WTC11 (cell line): ENCODE data around the gene GSDME. TPM values are rescaled to one million over a fixed set of nuclear protein-coding genes. Genes with fewer than 3 reads are reported as not detected.

Experiments
- ATAC-seq: fragments of 200-7000 bp; cut with Tn5 transposase; 2 replicates; pipeline ENCODE4 v1.10.0; 2021; ENCODE audit warnings: mild to moderate bottlenecking, moderate library complexity
- CTCF ChIA-PET: fragments of 300-600 bp; sonication (Branson Sonifier 250); formaldehyde crosslinking; loops from one replicate; lab custom pipeline; 2021; ENCODE audit warnings: antibody characterized with exemption; lab: Charles Lee
- POLR2A ChIA-PET: fragments of 350-600 bp; sonication (Branson Sonifier 250); formaldehyde crosslinking; loops from one replicate; lab custom pipeline; 2021; ENCODE audit warnings: antibody characterized with exemption; lab: Charles Lee
- DNase-seq: peaks from one replicate; pipeline ENCODE4 v3.0.0; 2021; ENCODE audit warnings: low spot score
- H3K27ac Mint-ChIP-seq: 2 replicates; pipeline ENCODE4 v1.8.0; 2021; ENCODE audit warnings: mixed read lengths
- H3K27me3 Mint-ChIP-seq: 2 replicates; pipeline ENCODE4 v1.8.0; 2021; ENCODE audit warnings: low read depth, mild to moderate bottlenecking, moderate library complexity, mixed read lengths
- H3K36me3 Mint-ChIP-seq: 2 replicates; pipeline ENCODE4 v1.8.0; 2021; ENCODE audit warnings: mixed read lengths
- H3K4me1 Mint-ChIP-seq: 2 replicates; pipeline ENCODE4 v1.8.0; 2022; ENCODE audit warnings: mixed read lengths
- H3K4me3 Mint-ChIP-seq: 2 replicates; pipeline ENCODE4 v1.8.0; 2021; ENCODE audit warnings: mild to moderate bottlenecking, moderate library complexity, mixed read lengths
- H3K9me3 Mint-ChIP-seq: 2 replicates; pipeline ENCODE4 v1.8.0; 2021; ENCODE audit warnings: mixed read lengths
- EMX1 ChIP-seq: fragments of 250-450 bp; sonication (Bioruptor Pico); IDR thresholded peaks from 2 replicates; pipeline ENCODE4 v1.8.0; 2021; ENCODE audit warnings: mild to moderate bottlenecking
- FOXK1 ChIP-seq: sonication (generic); formaldehyde crosslinking; IDR thresholded peaks from 2 replicates; pipeline ENCODE4 v1.8.0; 2022; ENCODE audit warnings: mild to moderate bottlenecking, moderate library complexity, missing genetic modification reagents
- FOXP1 ChIP-seq: sonication (generic); formaldehyde crosslinking; IDR thresholded peaks from 2 replicates; pipeline ENCODE4 v1.8.0; 2022; ENCODE audit warnings: missing genetic modification reagents, mild to moderate bottlenecking, moderate library complexity, borderline replicate concordance
- MYBL2 ChIP-seq: sonication (generic); formaldehyde crosslinking; IDR thresholded peaks from 2 replicates; pipeline ENCODE4 v1.8.1; 2023; ENCODE audit warnings: mild to moderate bottlenecking, moderate library complexity, missing genetic modification reagents
- NR1H2 ChIP-seq: sonication (generic); formaldehyde crosslinking; IDR thresholded peaks from 2 replicates; pipeline ENCODE4 v1.9.0; 2021; ENCODE audit warnings: mild to moderate bottlenecking, moderate library complexity, missing genetic modification reagents
- NR2C2 ChIP-seq: sonication (generic); formaldehyde crosslinking; IDR thresholded peaks from 2 replicates; pipeline ENCODE4 v1.8.0; 2022; ENCODE audit warnings: mild to moderate bottlenecking, missing genetic modification reagents
- NR3C1 ChIP-seq: sonication (generic); formaldehyde crosslinking; conservative IDR thresholded peaks from 2 replicates; pipeline ENCODE4 v1.8.1; 2023; ENCODE audit warnings: low read depth, mild to moderate bottlenecking, missing genetic modification reagents
- SMAD4 ChIP-seq: sonication (generic); formaldehyde crosslinking; IDR thresholded peaks from 2 replicates; pipeline ENCODE4 v1.8.0; 2022; ENCODE audit warnings: mild to moderate bottlenecking, missing genetic modification reagents
- TEAD1 ChIP-seq: sonication (generic); formaldehyde crosslinking; IDR thresholded peaks from 2 replicates; pipeline ENCODE4 v1.8.0; 2022; ENCODE audit warnings: mild to moderate bottlenecking, missing genetic modification reagents
- ZNF219 ChIP-seq: sonication (generic); formaldehyde crosslinking; IDR thresholded peaks from 2 replicates; pipeline ENCODE4 v1.8.0; 2023; ENCODE audit warnings: missing genetic modification reagents, mild to moderate bottlenecking, borderline replicate concordance
- ZNF232 ChIP-seq: sonication (generic); formaldehyde crosslinking; IDR thresholded peaks from 2 replicates; pipeline ENCODE4 v1.8.0; 2022; ENCODE audit warnings: mild to moderate bottlenecking, missing genetic modification reagents
- ZNF263 ChIP-seq: sonication (generic); formaldehyde crosslinking; IDR thresholded peaks from 2 replicates; pipeline ENCODE4 v1.8.1; 2022; ENCODE audit warnings: low read depth, mild to moderate bottlenecking, moderate library complexity, missing genetic modification reagents
- total RNA-seq: library from RNA; stranded (reverse); gene quantifications from 3 replicates; pipeline ENCODE4 v1.2.3, GENCODE V29; 2021
- TF ChIP-seq, protein P1 (sequence below): sonication (generic); formaldehyde crosslinking; conservative IDR thresholded peaks from 2 replicates; pipeline ENCODE4 v1.8.1; 2023; ENCODE audit warnings: mild to moderate bottlenecking, low read depth, missing genetic modification reagents, moderate library complexity
- TF ChIP-seq, protein P2 (sequence below): sonication (generic); formaldehyde crosslinking; IDR thresholded peaks from 2 replicates; pipeline ENCODE4 v1.8.1; 2023; ENCODE audit warnings: mild to moderate bottlenecking, missing genetic modification reagents, moderate library complexity
- TF ChIP-seq, protein P3 (sequence below): sonication (generic); formaldehyde crosslinking; IDR thresholded peaks from 2 replicates; pipeline ENCODE4 v1.8.1; 2022; ENCODE audit warnings: low read depth, missing genetic modification reagents, borderline replicate concordance
- TF ChIP-seq, protein P4 (sequence below): sonication (generic); formaldehyde crosslinking; IDR thresholded peaks from 2 replicates; pipeline ENCODE4 v1.8.1; 2022; ENCODE audit warnings: missing genetic modification reagents, borderline replicate concordance
- TF ChIP-seq, protein P5 (sequence below): sonication (generic); formaldehyde crosslinking; IDR thresholded peaks from 2 replicates; pipeline ENCODE4 v1.8.1; 2022; ENCODE audit warnings: low read depth, mild to moderate bottlenecking, moderate library complexity, missing genetic modification reagents, borderline replicate concordance
- TF ChIP-seq, protein P6 (sequence below): sonication (generic); formaldehyde crosslinking; IDR thresholded peaks from 2 replicates; pipeline ENCODE4 v1.8.0; 2023; ENCODE audit warnings: missing genetic modification reagents
- TF ChIP-seq, protein P7 (sequence below): sonication (generic); formaldehyde crosslinking; IDR thresholded peaks from 2 replicates; pipeline ENCODE4 v1.8.0; 2022; ENCODE audit warnings: mild to moderate bottlenecking, missing genetic modification reagents
- TF ChIP-seq, protein P8 (sequence below): sonication (generic); formaldehyde crosslinking; IDR thresholded peaks from 2 replicates; pipeline ENCODE4 v1.8.1; 2023; ENCODE audit warnings: mild to moderate bottlenecking, missing genetic modification reagents, moderate library complexity
- TF ChIP-seq, protein P9 (sequence below): sonication (generic); formaldehyde crosslinking; IDR thresholded peaks from 2 replicates; pipeline ENCODE4 v1.8.1; 2023; ENCODE audit warnings: mild to moderate bottlenecking, missing genetic modification reagents

The GSDME gene
- total RNA-seq, 1 experiment from 2014 or later, result 4.8 TPM

DNA sequence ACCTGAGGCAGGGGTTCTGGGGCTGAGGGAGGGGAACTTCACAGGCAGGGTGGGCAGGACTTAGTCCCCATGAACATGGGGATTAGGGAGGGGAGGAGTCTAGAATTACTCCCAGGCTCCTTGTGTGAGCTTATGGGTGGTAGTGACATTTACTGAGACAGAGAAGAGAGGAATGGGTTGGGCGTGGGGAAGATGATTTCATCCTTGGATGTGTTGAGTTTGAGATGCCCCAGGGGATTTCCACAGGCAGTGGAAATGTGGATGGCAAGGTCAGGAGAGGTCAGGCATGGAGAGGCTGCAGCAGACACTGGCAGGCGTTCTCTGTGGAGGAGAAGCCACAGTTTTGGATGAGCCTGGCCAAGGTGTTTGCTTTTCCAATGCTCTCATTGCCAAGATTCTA, 26.4 kb upstream of the GSDME start (continued):
- TF ChIP-seq, protein P1, sequence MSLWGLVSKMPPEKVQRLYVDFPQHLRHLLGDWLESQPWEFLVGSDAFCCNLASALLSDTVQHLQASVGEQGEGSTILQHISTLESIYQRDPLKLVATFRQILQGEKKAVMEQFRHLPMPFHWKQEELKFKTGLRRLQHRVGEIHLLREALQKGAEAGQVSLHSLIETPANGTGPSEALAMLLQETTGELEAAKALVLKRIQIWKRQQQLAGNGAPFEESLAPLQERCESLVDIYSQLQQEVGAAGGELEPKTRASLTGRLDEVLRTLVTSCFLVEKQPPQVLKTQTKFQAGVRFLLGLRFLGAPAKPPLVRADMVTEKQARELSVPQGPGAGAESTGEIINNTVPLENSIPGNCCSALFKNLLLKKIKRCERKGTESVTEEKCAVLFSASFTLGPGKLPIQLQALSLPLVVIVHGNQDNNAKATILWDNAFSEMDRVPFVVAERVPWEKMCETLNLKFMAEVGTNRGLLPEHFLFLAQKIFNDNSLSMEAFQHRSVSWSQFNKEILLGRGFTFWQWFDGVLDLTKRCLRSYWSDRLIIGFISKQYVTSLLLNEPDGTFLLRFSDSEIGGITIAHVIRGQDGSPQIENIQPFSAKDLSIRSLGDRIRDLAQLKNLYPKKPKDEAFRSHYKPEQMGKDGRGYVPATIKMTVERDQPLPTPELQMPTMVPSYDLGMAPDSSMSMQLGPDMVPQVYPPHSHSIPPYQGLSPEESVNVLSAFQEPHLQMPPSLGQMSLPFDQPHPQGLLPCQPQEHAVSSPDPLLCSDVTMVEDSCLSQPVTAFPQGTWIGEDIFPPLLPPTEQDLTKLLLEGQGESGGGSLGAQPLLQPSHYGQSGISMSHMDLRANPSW (CRISPR knock-in tag), result no peak
- TF ChIP-seq, protein P2, sequence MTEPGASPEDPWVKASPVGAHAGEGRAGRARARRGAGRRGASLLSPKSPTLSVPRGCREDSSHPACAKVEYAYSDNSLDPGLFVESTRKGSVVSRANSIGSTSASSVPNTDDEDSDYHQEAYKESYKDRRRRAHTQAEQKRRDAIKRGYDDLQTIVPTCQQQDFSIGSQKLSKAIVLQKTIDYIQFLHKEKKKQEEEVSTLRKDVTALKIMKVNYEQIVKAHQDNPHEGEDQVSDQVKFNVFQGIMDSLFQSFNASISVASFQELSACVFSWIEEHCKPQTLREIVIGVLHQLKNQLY (CRISPR knock-in tag), result no peak
- no peak for TF ChIP-seq SMAD4 (CRISPR knock-in tag)

DNA sequence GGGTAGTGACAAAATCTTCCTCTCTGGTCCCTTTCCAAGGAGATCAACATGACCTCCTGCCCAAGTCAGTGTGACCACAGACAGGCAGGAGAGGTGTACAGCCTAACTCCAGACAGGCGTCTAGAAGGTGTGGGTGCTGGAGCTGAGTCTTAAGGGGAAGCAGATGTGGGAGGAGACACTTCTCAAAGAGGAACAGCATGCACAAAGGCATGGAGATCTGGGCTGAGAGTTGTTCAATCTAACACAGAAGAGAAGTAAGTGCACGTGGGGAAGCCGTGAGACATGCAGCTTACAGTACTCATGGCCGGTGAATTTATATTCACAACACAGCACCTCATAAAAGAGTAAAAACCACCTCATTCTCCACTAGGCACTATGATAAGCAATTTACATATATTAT, 23.8 kb upstream of the GSDME start:
- TF ChIP-seq, protein P3, sequence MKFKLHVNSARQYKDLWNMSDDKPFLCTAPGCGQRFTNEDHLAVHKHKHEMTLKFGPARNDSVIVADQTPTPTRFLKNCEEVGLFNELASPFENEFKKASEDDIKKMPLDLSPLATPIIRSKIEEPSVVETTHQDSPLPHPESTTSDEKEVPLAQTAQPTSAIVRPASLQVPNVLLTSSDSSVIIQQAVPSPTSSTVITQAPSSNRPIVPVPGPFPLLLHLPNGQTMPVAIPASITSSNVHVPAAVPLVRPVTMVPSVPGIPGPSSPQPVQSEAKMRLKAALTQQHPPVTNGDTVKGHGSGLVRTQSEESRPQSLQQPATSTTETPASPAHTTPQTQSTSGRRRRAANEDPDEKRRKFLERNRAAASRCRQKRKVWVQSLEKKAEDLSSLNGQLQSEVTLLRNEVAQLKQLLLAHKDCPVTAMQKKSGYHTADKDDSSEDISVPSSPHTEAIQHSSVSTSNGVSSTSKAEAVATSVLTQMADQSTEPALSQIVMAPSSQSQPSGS (CRISPR knock-in tag), result no peak
- no peak for TF ChIP-seq FOXK1 (CRISPR knock-in tag)
- TF ChIP-seq ZNF263 (CRISPR knock-in tag), result no peak
- TF ChIP-seq, protein P4, sequence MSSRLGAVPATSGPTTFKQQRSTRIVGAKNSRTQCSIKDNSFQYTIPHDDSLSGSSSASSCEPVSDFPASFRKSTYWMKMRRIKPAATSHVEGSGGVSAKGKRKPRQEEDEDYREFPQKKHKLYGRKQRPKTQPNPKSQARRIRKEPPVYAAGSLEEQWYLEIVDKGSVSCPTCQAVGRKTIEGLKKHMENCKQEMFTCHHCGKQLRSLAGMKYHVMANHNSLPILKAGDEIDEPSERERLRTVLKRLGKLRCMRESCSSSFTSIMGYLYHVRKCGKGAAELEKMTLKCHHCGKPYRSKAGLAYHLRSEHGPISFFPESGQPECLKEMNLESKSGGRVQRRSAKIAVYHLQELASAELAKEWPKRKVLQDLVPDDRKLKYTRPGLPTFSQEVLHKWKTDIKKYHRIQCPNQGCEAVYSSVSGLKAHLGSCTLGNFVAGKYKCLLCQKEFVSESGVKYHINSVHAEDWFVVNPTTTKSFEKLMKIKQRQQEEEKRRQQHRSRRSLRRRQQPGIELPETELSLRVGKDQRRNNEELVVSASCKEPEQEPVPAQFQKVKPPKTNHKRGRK, result no peak
- TF ChIP-seq, protein P5, sequence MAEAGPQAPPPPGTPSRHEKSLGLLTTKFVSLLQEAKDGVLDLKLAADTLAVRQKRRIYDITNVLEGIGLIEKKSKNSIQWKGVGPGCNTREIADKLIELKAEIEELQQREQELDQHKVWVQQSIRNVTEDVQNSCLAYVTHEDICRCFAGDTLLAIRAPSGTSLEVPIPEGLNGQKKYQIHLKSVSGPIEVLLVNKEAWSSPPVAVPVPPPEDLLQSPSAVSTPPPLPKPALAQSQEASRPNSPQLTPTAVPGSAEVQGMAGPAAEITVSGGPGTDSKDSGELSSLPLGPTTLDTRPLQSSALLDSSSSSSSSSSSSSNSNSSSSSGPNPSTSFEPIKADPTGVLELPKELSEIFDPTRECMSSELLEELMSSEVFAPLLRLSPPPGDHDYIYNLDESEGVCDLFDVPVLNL (CRISPR knock-in tag), result no peak
- no peak for TF ChIP-seq EMX1 (CRISPR knock-in tag)
- TF ChIP-seq FOXP1 (CRISPR knock-in tag), result no peak
- Mint-ChIP-seq H3K4me1 (no peaks in the 10 kb centered on the region), H3K4me3 (no peak overlapping the region), H3K27me3 (peaks cover 5% of the 10 kb centered on the region; the same call in 1 of the 2 replicates), H3K36me3 (peaks cover 17% of the 10 kb centered on the region), H3K9me3 (peaks cover 25% of the 10 kb centered on the region), H3K27ac (no peak overlapping the region)
- ChIA-PET POLR2A (interaction anchor here (0.5 kb wide), 1 partner anchor 11 kb away, joined by 3 read pairs; no protein-coding TSS in a partner anchor), CTCF (no interaction called here)
- DNase-seq (no peak), ATAC-seq (no peak)

DNA sequence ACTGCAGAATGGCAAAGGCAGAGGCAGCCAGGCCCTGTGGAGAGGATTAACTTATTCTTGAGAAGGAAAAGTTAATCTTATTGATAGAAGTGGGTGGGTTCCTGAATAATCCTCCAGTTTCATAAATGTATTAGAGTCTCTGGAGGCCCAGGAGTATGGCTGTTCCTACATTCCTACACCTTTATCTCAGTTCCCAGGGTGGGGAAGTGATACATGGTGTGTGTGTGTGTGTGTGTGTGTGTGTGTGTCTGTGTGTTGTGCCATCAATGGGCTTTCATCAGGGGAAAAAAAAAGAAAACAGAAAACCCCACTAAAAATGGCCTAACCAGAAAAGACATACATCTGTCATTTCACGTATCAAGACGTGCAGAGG, 22.0 kb upstream of the GSDME start:
- TF ChIP-seq, protein P6, sequence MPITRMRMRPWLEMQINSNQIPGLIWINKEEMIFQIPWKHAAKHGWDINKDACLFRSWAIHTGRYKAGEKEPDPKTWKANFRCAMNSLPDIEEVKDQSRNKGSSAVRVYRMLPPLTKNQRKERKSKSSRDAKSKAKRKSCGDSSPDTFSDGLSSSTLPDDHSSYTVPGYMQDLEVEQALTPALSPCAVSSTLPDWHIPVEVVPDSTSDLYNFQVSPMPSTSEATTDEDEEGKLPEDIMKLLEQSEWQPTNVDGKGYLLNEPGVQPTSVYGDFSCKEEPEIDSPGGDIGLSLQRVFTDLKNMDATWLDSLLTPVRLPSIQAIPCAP (CRISPR knock-in tag), result no peak
- TF ChIP-seq NR1H2 (no peak), MYBL2 (CRISPR knock-in tag) (no peak), TEAD1 (no peak), ZNF232 (CRISPR knock-in tag) (no peak), ZNF263 (CRISPR knock-in tag) (no peak), NR2C2 (CRISPR knock-in tag) (no peak), ZNF219 (CRISPR knock-in tag) (no peak), NR3C1 (CRISPR knock-in tag) (no peak)
- TF ChIP-seq, protein P7, sequence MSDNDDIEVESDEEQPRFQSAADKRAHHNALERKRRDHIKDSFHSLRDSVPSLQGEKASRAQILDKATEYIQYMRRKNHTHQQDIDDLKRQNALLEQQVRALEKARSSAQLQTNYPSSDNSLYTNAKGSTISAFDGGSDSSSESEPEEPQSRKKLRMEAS, result no peak
- TF ChIP-seq, protein P8, sequence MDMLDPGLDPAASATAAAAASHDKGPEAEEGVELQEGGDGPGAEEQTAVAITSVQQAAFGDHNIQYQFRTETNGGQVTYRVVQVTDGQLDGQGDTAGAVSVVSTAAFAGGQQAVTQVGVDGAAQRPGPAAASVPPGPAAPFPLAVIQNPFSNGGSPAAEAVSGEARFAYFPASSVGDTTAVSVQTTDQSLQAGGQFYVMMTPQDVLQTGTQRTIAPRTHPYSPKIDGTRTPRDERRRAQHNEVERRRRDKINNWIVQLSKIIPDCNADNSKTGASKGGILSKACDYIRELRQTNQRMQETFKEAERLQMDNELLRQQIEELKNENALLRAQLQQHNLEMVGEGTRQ (CRISPR knock-in tag), result no peak
- TF ChIP-seq, protein P9, sequence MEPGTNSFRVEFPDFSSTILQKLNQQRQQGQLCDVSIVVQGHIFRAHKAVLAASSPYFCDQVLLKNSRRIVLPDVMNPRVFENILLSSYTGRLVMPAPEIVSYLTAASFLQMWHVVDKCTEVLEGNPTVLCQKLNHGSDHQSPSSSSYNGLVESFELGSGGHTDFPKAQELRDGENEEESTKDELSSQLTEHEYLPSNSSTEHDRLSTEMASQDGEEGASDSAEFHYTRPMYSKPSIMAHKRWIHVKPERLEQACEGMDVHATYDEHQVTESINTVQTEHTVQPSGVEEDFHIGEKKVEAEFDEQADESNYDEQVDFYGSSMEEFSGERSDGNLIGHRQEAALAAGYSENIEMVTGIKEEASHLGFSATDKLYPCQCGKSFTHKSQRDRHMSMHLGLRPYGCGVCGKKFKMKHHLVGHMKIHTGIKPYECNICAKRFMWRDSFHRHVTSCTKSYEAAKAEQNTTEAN (CRISPR knock-in tag), result no peak
- Mint-ChIP-seq H3K9me3 (peaks cover 18% of the 10 kb centered on the region), H3K36me3 (peaks cover 16% of the 10 kb centered on the region), H3K27ac (no peak overlapping the region), H3K4me3 (no peak overlapping the region), H3K27me3 (peaks cover 4% of the 10 kb centered on the region; the same call in 1 of the 2 replicates), H3K4me1 (peaks cover 5% of the 10 kb centered on the region)
- POLR2A ChIA-PET, result no interaction called here
- ATAC-seq (no peak), DNase-seq (no peak)
- CTCF ChIA-PET, result interaction anchor here (2.5 kb wide), 1 partner anchor 8 kb away, joined by 7 read pairs; no protein-coding TSS in a partner anchor
